Naive thymus-derived CD8-positive, alpha-beta T cell (primary cell): ENCODE results near the gene DPEP3. TPM values are rescaled to one million over a fixed set of nuclear protein-coding genes. Genes with fewer than 3 reads are reported as not detected.
"Not testable (repeated sequence)": the region's sequence is repeated elsewhere in the genome, so short reads cannot be mapped to it uniquely, and the experiment has no call there.

Source experiments
- ATAC-seq, 2 donors: fragments of 150-1000 bp; cut with Tn5 transposase in 1 of 2; sonication (Bioruptor Pico), chemical (Tn5 transposase) in 1 of 2; 1 replicate in 1 of 2; 2 replicates in 1 of 2; pipeline ENCODE4 v1.10.0; 2021; ENCODE audit warnings: mild to moderate bottlenecking in 2 of 2, moderate library complexity in 2 of 2
- POLR2A ChIA-PET: fragments of 350-600 bp; sonication (Branson Sonifier 250); formaldehyde crosslinking; loops from one replicate; lab custom pipeline; 2021; ENCODE audit warnings: antibody characterized with exemption; lab: Charles Lee
- DNase-seq, 10 donors: peaks; one replicate each; pipeline versions ENCODE4 v3.0.0 to v3.0.0-alpha.2; 2020 to 2022
- H3K27ac Mint-ChIP-seq, 10 donors: one replicate each; pipeline ENCODE4 v1.8.0; 2020 to 2022; ENCODE audit warnings: mild to moderate bottlenecking in 10 of 10, mixed read lengths in 10 of 10, moderate library complexity in 4 of 10, inconsistent platforms in 1 of 10
- H3K27me3 Mint-ChIP-seq, 5 donors: one replicate each; pipeline ENCODE4 v1.8.0; 2021 to 2022; ENCODE audit warnings: mixed read lengths in 5 of 5
- H3K36me3 Mint-ChIP-seq, 3 donors: one replicate each; pipeline ENCODE4 v1.8.0; 2020 to 2022; ENCODE audit warnings: mixed read lengths in 3 of 3, mild to moderate bottlenecking in 2 of 3, inconsistent platforms in 1 of 3
- H3K4me1 Mint-ChIP-seq, 4 donors: one replicate each; pipeline ENCODE4 v1.8.0; 2021 to 2022; ENCODE audit warnings: mixed read lengths in 4 of 4
- H3K4me3 Mint-ChIP-seq, 10 donors: one replicate each; pipeline ENCODE4 v1.8.0; 2020 to 2022; ENCODE audit warnings: mild to moderate bottlenecking in 10 of 10, mixed read lengths in 10 of 10, moderate library complexity in 6 of 10, inconsistent platforms in 1 of 10
- H3K9me3 Mint-ChIP-seq, 9 donors: one replicate each; pipeline ENCODE4 v1.8.0; 2020 to 2022; ENCODE audit warnings: mixed read lengths in 9 of 9, mild to moderate bottlenecking in 3 of 9, inconsistent platforms in 1 of 9, moderate library complexity in 1 of 9
- polyA plus RNA-seq, 3 donors: library from polyadenylated mRNA; unstranded; fragments of 300-500 nt; fragmentation: Illumina TruSeq; gene quantifications; one replicate each; pipeline ENCODE4 v1.2.3, GENCODE V29; 2021
- total RNA-seq, 8 experiments: library from RNA in 2 of 8; stranded (reverse) in 2 of 8; gene quantifications; one replicate each; pipeline ENCODE4 v1.2.3 and lab custom pipeline; 2021 to 2026

Gene DPEP3
- total and polyA plus RNA-seq, 5 experiments from 2014 or later: 0.50 to 3.1 (median 1.5) TPM

DNA sequence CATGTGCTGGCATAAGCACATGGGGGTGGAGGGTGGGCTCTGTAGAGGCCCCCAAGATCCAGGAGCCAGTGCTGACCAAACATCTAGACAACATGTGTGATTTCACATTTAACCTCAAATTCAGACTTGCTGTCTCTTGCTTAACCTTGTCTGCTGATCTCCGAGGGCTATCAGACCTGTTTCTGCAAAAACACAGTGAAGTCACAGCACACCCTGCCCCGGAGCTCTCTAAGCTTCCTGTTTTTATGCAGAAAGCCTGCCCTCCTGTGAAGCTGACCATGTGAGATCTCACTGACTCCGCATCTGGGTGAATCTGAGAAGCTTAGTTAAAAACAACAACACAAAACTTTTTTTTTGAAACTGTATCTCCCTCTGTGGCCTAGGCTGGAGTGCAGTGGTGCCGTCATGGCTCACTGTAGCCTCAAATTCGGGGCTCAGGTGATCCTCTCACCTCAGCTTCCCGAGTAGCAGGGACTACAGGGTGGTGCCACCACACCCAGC, 25.5 kb upstream of the DPEP3 start:
- peaks cover 13 to 57% (median 41%) of the 10 kb centered on the region in 4 donors for H3K4me1 Mint-ChIP-seq
- no peaks in the 10 kb centered on the region for H3K27me3 Mint-ChIP-seq
- ATAC-seq: peak; percentile 97 to 98
- peak in 9 of 10 donors; percentile 30 to 85 (median 62) for DNase-seq
- POLR2A ChIA-PET: interaction anchor here (0.6 to 17.7 kb wide), 19 partner anchors 9 to 215 kb away, joined by 3 to 447 read pairs (median 4); partner anchors contain the start of genes DDX28, DPEP2, DPEP2NB and DUS2
- no peaks in the 10 kb centered on the region for H3K9me3 Mint-ChIP-seq
- peak overlapping the region; percentile 81 to 99 (median 97) for H3K27ac Mint-ChIP-seq
- H3K36me3 Mint-ChIP-seq: no peaks in the 10 kb centered on the region
- H3K4me3 Mint-ChIP-seq: peak overlapping the region; percentile 29 to 75 (median 68)

GRCh38 chr16:68005211-68005610, 24.9 kb upstream of the DPEP3 start:
- ATAC-seq (no peak), DNase-seq (no peak)
- Mint-ChIP-seq H3K4me3 (peak overlapping the region in 6 of 10 donors; percentile 61 to 75 (median 69)), H3K27me3 (no peaks in the 10 kb centered on the region), H3K27ac (peak overlapping the region; percentile 81 to 99 (median 97)), H3K36me3 (no peaks in the 10 kb centered on the region), H3K9me3 (no peaks in the 10 kb centered on the region), H3K4me1 (peaks cover 17 to 59% (median 47%) of the 10 kb centered on the region in 4 donors)
- POLR2A ChIA-PET: interaction anchor here (0.6 to 17.7 kb wide), 19 partner anchors 8 to 214 kb away, joined by 3 to 447 read pairs (median 4); partner anchors contain the start of genes DDX28, DPEP2, DPEP2NB and DUS2

DNA sequence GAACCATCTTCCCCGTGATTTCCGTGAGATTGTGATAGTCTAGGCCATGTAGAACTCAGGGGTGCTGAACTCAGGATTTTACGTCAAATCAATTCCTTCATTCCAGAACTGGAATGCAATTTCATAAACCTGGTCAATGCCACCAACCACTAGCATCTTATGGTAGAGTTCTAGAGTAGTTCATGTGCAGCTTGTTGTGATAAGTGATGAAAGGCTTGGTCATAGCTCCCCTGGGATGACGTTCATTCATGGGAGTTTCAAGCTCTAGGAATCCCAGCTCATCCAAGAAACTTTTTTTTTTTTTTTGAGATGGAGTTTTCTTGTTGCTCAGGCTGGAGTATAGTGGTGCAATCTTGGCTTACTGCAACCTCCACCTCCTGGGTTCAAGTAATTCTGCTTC, 22.7 kb upstream of the DPEP3 start:
- POLR2A ChIA-PET: interaction anchor here (0.8 to 17.7 kb wide), 5 partner anchors 11 to 77 kb away, joined by 3 to 447 read pairs (median 3); partner anchors contain the start of genes DDX28, DPEP2NB, DUS2 and PSMB10
- H3K36me3 Mint-ChIP-seq: peaks cover 0 to 5% (median 0%) of the 10 kb centered on the region in 3 donors
- H3K4me1 Mint-ChIP-seq: peaks cover 22 to 73% (median 57%) of the 10 kb centered on the region in 4 donors
- peaks cover 0 to 6% (median 0%) of the 10 kb centered on the region in 9 donors for H3K9me3 Mint-ChIP-seq
- H3K4me3 Mint-ChIP-seq: no peak overlapping the region
- DNase-seq (no peak), ATAC-seq (no peak)
- H3K27ac Mint-ChIP-seq: peak overlapping the region in 9 of 10 donors; percentile 19 to 92 (median 86)
- no peaks in the 10 kb centered on the region for H3K27me3 Mint-ChIP-seq

GRCh38 chr16:68000450-68000849, 20.2 kb upstream of the DPEP3 start:
- H3K27me3 Mint-ChIP-seq: no peaks in the 10 kb centered on the region
- H3K4me3 Mint-ChIP-seq: peak overlapping the region; percentile 78 to 97 (median 88)
- ATAC-seq (peak in 1 of 2 donors; percentile 29), DNase-seq (peak in 2 of 10 donors; percentile 35 to 51)
- H3K36me3 Mint-ChIP-seq: peaks cover 0 to 5% (median 0%) of the 10 kb centered on the region in 3 donors
- POLR2A ChIA-PET: interaction anchor here (0.9 to 17.7 kb wide), 15 partner anchors 6 to 355 kb away, joined by 3 to 447 read pairs (median 5); partner anchors contain the start of genes CARMIL2, DDX28, DPEP2NB and DUS2
- peaks cover 16 to 78% (median 59%) of the 10 kb centered on the region in 4 donors for H3K4me1 Mint-ChIP-seq
- H3K27ac Mint-ChIP-seq: peak overlapping the region; percentile 88 to 100 (median 96)
- peaks cover 0 to 8% (median 0%) of the 10 kb centered on the region in 9 donors for H3K9me3 Mint-ChIP-seq

- peak overlapping the region; percentile 78 to 97 (median 88) for H3K4me3 Mint-ChIP-seq
- peaks cover 0 to 5% (median 0%) of the 10 kb centered on the region in 3 donors for H3K36me3 Mint-ChIP-seq
- ATAC-seq: peak; percentile 14
- peaks cover 0 to 8% (median 0%) of the 10 kb centered on the region in 9 donors for H3K9me3 Mint-ChIP-seq
- H3K4me1 Mint-ChIP-seq: peaks cover 20 to 78% (median 58%) of the 10 kb centered on the region in 4 donors
- peak in 1 of 10 donors; percentile 30 for DNase-seq
- no peaks in the 10 kb centered on the region for H3K27me3 Mint-ChIP-seq
- H3K27ac Mint-ChIP-seq: peak overlapping the region; percentile 88 to 100 (median 96)
- POLR2A ChIA-PET: interaction anchor here (0.9 to 17.7 kb wide), 15 partner anchors 7 to 355 kb away, joined by 3 to 447 read pairs (median 5); partner anchors contain the start of genes CARMIL2, DDX28, DPEP2NB and DUS2
Measured at GRCh38 chr16:67999985-68000384, 19.7 kb upstream of the DPEP3 start.

DNA sequence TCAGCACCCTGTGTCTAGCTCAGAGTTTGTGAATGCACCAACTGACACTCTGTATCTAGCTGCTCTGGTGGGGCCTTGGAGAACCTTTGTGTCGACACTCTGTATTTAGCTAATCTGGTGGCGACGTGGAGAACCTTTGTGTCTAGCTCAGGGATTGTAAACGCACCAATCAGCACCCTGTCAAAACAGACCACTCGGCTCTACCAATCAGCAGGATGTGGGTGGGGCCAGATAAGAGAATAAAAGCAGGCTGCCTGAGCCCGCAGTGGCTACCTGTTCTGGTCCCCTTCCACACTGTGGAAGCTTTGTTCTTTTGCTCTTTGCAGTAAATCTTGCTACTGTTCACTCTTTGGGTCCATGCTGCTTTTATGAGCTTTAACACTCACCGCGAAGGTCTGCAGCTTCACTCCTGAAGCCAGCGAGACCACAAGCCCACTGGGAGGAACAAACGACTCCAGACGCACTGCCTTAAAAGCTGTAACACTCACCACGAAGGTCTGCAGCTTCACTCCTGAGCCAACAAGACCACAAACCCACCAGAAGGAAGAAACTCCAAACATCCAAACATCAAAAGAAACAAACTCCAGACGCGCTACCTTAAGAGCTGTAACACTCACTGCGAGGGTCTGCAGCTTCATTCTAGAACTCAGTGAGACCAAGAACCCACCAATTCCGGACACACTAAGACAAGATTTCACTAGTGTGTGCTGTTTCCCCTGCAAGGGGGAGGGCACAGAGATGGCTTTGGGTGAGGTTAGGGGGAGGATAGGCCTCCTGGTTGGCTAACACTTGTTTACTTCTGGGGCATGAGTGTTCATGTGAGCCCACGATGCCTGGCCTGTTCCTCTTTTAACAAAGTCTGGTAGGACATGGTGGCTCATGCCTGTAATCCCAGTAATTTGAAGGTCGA, 18.7 kb upstream of the DPEP3 start, which contains the start of gene DPEP2:
Gene DPEP2 (minus strand): TSS at position 706 of the 910 bp plus-strand sequence. CDS start 6,272 bp downstream, outside the sequence.
- H3K9me3 Mint-ChIP-seq, H3K36me3 Mint-ChIP-seq, H3K27me3 Mint-ChIP-seq: not testable (repeated sequence)
- Mint-ChIP-seq H3K4me1 (peaks cover 23 to 76% (median 59%) of the 10 kb centered on the region in 4 donors), H3K4me3 (peak within 1 kb of the TSS; percentile 78 to 97 (median 88)), H3K27ac (peak within 1 kb of the TSS; percentile 88 to 100 (median 96))
- peak; percentile 92 to 93 for ATAC-seq
- peak in 9 of 10 donors; percentile 43 to 82 (median 61) for DNase-seq
- POLR2A ChIA-PET: interaction anchor here (0.6 to 17.7 kb wide), 20 partner anchors 7 to 193 kb away, joined by 3 to 447 read pairs (median 6); partner anchors contain the start of genes DDX28, DPEP2NB, DUS2 and NFATC3

GRCh38 chr16:67998231-67998778, 18.0 kb upstream of the DPEP3 start:
- DNase-seq, H3K9me3 Mint-ChIP-seq, H3K27me3 Mint-ChIP-seq, H3K36me3 Mint-ChIP-seq, ATAC-seq: not testable (repeated sequence)
- Mint-ChIP-seq H3K4me1 (peaks cover 27 to 79% (median 65%) of the 10 kb centered on the region in 4 donors), H3K27ac (peak overlapping the region in 9 of 10 donors; percentile 89 to 100 (median 98)), H3K4me3 (peak overlapping the region; percentile 78 to 97 (median 88))
- POLR2A ChIA-PET: interaction anchor here (0.9 to 17.7 kb wide), 15 partner anchors 9 to 192 kb away, joined by 3 to 447 read pairs (median 7); partner anchors contain the start of genes DDX28, DPEP2NB, DUS2 and NFATC3

- DNase-seq (no peak), ATAC-seq (no peak)
- Mint-ChIP-seq H3K27me3 (no peaks in the 10 kb centered on the region), H3K27ac (peak overlapping the region in 9 of 10 donors; percentile 61 to 94 (median 85)), H3K4me3 (peak overlapping the region in 6 of 10 donors; percentile 36 to 62 (median 44)), H3K9me3 (peaks cover 0 to 8% (median 0%) of the 10 kb centered on the region in 9 donors), H3K36me3 (peaks cover 0 to 5% (median 2%) of the 10 kb centered on the region in 3 donors), H3K4me1 (peaks cover 31 to 78% (median 70%) of the 10 kb centered on the region in 4 donors)
- POLR2A ChIA-PET: interaction anchor here (4.5 to 17.7 kb wide), 4 partner anchors 10 to 88 kb away, joined by 45 to 447 read pairs (median 77); partner anchors contain the start of genes DDX28, DPEP2NB, DUS2 and NFATC3
Measured at GRCh38 chr16:67996666-67997065, 16.4 kb upstream of the DPEP3 start.

DNA sequence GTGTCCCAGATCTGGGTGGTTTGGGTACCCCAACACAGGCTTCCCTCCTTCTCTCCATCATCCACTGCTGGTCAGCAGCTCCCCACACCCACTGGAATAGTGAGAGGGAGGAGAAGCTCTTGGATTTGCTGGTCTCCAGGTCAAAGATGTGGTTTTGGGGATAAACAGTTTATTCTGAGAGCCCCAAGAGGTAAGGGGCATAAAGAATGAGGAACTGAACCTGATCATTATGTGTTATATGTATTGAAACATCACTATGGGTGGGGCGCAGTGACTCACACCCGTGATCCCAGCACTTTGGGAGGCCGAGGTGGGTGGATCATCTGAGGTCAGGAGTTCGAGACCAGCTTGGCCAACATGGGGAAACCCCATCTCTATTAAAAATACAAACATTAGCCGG, 15.1 kb upstream of the DPEP3 start:
- DNase-seq (no peak), ATAC-seq (no peak)
- Mint-ChIP-seq H3K4me3 (peak overlapping the region in 9 of 10 donors; percentile 45 to 79 (median 67)), H3K36me3 (peaks cover 0 to 7% (median 5%) of the 10 kb centered on the region in 3 donors), H3K27ac (peak overlapping the region; percentile 63 to 99 (median 94)), H3K4me1 (peaks cover 29 to 75% (median 60%) of the 10 kb centered on the region in 4 donors), H3K27me3 (no peaks in the 10 kb centered on the region), H3K9me3 (peaks cover 0 to 8% (median 0%) of the 10 kb centered on the region in 9 donors)
- POLR2A ChIA-PET: interaction anchor here (0.8 to 17.7 kb wide), 6 partner anchors 9 to 85 kb away, joined by 3 to 447 read pairs (median 26); partner anchors contain the start of genes DDX28, DPEP2NB and DUS2

DNA sequence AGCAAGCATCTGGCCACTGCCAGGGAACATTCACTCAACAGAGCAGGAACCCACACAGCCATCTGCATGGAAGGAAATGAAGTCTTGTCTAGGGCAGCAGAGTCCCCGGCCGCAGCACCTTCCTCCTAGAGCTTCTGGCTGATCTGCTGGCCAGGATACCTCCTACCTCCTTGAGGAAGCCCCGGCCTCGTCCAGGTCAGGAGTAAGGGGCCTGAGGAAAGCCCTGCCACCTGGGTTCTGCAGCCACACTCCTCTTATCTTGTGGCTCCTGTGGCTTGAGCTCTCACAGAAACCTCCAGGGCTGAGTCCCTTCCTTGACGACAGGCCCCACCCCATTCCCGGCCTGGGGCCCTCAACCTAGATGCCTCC, 13.7 kb upstream of the DPEP3 start:
- Mint-ChIP-seq H3K27ac (peak overlapping the region; percentile 92 to 99 (median 97)), H3K4me1 (peaks cover 22 to 62% (median 48%) of the 10 kb centered on the region in 4 donors), H3K4me3 (peak overlapping the region; percentile 82 to 94 (median 90)), H3K36me3 (peaks cover 0 to 10% (median 5%) of the 10 kb centered on the region in 3 donors)
- ATAC-seq: peak; percentile 29 to 31
- peak in 2 of 10 donors; percentile 18 to 30 for DNase-seq
- H3K9me3 Mint-ChIP-seq, H3K27me3 Mint-ChIP-seq: not testable (repeated sequence)
- POLR2A ChIA-PET: interaction anchor here (0.6 to 17.7 kb wide), 9 partner anchors 10 to 91 kb away, joined by 3 to 447 read pairs (median 4); partner anchors contain the start of genes DDX28, DPEP2NB, DUS2 and NFATC3
